ENCODE results near the gene IQSEC2. TPM values are rescaled to one million over a fixed set of nuclear protein-coding genes. Genes with fewer than 3 reads are reported as not detected.

Gene IQSEC2
- total RNA-seq, 4 donors from 2014 or later, result 12.2 to 14.8 (median 14.0) TPM

DNA sequence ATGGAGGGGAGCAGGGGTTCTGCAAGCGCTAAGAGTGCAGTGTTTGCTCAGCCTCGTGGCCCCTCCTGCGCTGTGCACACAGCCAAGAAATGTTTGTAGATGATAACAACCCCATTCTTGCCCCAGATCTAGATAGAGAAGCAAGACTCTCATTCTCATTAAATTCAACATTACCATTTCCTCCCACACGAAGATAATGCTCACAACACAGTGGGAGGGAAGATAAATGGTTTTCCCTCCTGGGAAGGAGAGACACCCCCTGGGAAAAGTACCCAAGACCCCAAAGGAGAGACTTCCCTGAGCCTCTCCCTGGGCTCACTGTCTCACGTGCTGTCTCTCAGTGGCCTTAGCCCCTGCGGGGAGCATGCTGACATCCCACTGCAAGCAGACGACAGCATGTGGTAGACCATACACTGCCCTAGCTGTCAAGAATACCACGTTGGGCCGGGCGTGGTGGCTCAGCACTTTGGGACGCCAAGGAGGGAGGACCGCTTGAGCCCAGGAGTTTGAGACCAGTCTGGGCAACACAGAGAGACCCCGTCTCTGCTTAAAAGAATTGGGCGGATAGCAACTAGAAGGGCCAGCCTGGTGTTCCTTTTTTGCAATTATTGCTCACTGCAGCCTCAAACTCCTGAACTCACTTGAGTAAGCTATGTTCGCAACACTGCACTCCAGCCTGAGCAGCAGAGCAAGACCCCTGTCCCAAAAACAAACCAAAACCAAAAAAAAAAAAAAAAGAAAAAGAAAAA is 34.9 kb upstream of the IQSEC2 start:
- TF ChIP-seq, protein P1, sequence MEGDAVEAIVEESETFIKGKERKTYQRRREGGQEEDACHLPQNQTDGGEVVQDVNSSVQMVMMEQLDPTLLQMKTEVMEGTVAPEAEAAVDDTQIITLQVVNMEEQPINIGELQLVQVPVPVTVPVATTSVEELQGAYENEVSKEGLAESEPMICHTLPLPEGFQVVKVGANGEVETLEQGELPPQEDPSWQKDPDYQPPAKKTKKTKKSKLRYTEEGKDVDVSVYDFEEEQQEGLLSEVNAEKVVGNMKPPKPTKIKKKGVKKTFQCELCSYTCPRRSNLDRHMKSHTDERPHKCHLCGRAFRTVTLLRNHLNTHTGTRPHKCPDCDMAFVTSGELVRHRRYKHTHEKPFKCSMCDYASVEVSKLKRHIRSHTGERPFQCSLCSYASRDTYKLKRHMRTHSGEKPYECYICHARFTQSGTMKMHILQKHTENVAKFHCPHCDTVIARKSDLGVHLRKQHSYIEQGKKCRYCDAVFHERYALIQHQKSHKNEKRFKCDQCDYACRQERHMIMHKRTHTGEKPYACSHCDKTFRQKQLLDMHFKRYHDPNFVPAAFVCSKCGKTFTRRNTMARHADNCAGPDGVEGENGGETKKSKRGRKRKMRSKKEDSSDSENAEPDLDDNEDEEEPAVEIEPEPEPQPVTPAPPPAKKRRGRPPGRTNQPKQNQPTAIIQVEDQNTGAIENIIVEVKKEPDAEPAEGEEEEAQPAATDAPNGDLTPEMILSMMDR (IDR thresholded peaks at IDR 0.05), result no peak
- no peak for ATAC-seq (ENCODE audit: low FRiP score)
- DNase-seq (ENCODE audit: low spot score), result no peak

DNA sequence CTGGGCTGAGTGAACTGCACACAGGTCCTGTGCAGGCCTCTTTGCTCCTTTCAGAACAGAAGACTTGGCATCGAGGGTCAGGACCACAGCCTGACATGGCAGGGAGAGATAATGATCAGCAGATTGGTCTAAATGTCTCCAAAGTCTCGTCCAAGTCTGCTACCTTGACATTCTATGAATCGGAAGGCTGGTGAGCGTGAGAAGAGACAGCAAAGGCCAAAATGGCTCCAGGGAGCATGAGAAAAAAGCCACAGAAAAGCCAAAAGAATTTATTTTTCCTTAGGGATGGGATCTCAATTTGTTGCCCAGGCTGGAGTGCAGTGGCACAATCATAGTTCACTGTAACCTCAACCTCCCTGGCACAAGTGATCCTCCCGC is 32.3 kb upstream of the IQSEC2 start:
- DNase-seq (ENCODE audit: low spot score) (no peak), ATAC-seq (ENCODE audit: low FRiP score) (no peak)
- TF ChIP-seq, protein P1 (IDR thresholded peaks at IDR 0.05), result no peak

DNA sequence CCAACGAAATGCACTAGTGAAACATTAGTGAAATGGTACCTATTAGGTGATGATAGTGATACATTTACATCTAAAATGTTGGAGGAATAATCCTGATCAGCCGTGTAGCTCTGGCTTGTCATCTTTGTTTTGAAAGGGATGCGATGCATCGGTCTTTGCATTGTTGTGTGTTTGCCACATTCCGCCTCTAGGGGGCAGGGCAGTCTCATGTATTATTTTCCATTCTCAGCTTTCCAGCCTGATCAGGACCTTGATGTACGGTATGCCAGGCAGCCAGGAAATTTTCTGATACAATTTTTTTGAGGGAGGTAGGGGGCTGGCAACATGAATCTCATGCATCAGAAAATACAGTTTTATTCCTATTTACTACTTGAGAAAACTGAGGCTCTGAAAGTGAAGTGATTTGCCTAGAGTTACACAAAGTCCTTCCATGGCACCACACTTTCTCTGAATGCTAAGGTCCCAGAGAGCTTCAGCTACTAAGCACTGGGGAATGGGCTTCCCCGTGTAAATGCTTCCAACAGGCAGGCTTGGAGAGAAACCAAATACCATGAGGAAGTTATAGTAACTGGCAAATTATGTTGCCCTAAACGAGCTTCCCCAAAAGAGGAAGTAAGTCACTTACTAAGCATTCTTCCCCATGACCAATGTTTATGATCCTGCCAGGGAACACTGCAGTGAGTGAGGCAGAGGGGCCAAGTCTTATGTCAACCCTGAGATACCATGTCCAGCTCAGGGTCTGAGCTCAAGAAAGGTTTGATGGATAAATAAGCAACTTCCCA is 31.8 kb upstream of the IQSEC2 start:
- DNase-seq (ENCODE audit: low spot score) (peak; percentile 78), ATAC-seq (ENCODE audit: low FRiP score) (no peak)
- TF ChIP-seq, protein P1 (IDR thresholded peaks at IDR 0.05), result peak in 1 of 3 donors; percentile 40

DNA sequence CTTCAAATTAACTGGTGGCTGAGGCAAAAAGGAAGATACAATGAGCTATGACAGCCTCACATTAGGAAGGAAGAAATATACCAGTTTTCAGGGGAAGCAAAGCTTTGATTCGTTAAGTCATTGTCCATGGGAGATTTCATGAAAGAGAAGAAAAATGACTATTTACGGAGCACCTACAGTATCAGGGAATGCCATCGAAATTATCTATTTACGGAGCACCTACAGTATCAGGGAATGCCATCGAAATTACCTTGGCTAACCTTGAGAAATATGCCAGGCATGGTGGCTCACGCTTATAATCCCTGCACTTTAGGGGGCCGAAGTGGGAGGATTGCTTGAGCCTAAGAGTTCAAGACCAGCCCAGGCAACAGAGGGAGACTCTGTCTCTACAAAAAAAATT is 28.5 kb upstream of the IQSEC2 start:
- TF ChIP-seq, protein P1 (IDR thresholded peaks at IDR 0.05), result no peak
- DNase-seq (ENCODE audit: low spot score), result no peak
- ATAC-seq (ENCODE audit: low FRiP score), result no peak

DNA sequence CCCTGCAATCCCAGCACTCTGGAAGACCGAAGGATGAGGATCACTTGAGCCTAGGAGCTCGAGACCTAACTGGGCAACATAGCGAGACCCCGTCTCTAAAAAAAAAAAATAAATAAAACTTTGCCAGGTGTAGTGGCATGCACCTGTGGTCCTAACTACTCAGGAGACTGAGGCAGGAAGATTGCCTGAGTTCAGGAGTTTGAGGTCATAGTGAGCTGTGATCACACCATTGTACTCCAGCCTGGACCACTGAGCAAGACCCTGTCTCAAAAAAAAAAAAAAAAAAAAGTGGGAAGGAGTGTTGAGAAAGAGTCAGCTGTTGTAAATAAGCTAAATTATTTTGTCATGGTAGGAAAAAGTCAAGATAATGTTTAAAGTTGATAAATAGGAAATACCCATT is 27.5 kb upstream of the IQSEC2 start:
- DNase-seq (ENCODE audit: low spot score), result no peak

DNA sequence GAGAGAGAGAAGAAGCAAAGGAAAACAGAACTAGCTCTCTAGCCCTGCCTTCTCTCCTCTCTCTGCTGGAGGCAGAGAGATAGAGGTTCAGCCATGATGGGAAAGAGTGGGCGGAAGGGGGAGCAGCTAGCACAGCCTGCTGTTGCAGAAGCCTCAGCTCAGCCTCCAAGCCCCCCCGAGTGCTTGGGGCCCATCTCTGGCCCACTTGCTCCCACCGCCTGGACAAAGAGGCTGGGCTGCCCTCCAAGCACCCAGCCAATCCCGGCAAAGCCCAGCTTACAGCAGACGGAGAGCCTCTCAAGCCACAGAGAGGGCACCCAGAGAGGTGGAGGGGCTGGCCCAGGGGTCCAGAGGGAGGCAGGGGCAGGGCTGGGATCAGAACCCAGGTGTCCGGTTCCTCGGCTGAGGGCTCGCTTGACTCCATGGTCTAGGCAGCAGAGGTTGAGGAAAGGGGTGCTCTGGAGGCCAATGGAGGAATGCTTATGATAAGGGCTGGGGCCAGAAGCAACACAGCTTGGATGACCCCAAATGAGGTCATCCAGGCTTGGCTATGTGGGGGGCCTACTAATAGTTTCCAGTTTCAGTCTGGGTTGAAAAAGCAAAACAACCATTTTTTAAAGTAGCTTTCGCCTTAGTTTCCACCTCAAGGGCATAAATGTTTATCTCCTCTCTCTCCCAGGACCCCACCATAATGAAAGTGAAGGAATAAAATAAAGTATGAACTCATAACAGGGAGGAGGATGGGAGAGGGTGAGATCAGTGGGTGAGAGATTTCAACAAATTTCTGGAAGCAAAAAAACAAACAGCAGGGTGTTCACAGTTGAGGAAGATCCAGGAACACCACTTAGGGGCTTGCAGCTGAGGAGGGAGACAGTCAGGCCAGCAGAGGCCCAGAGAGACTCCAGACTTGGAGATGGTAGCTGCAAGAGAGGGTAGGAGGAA is 24.9 kb upstream of the IQSEC2 start:
- ATAC-seq (ENCODE audit: low FRiP score) (no peak), DNase-seq (ENCODE audit: low spot score) (no peak)
- TF ChIP-seq, protein P1 (IDR thresholded peaks at IDR 0.05), result no peak

More for the DNA sequence above, 27.5 kb upstream of the IQSEC2 start:
- TF ChIP-seq, protein P1 (IDR thresholded peaks at IDR 0.05), result no peak
- ATAC-seq (ENCODE audit: low FRiP score), result no peak

Measured in omental fat pad (tissue), 4 donors.